HepG2 (cell line): Measurements from ENCODE around the gene PBX2. TPM values are rescaled to one million over a fixed set of nuclear protein-coding genes. Genes with fewer than 3 reads are reported as not detected.

Source experiments
- CAMTA2 ChIP-seq: sonication (generic); formaldehyde crosslinking; IDR thresholded peaks from 2 replicates; pipeline ENCODE4 v1.4.0; 2020; ENCODE audit warnings: mild to moderate bottlenecking, missing genetic modification reagents, borderline replicate concordance
- CENPT ChIP-seq: sonication (generic); formaldehyde crosslinking; IDR thresholded peaks from 2 replicates; pipeline ENCODE4 v1.8.0; 2022; ENCODE audit warnings: low read depth, mild to moderate bottlenecking, moderate library complexity, missing genetic modification reagents
- GABPB1 ChIP-seq: IDR thresholded peaks from 2 replicates; pipeline ENCODE4 v1.6.1; 2016; ENCODE audit warnings: mild to moderate bottlenecking, missing genetic modification reagents, moderate library complexity, missing compliant biosample characterization
- GPN1 ChIP-seq: sonication (generic); formaldehyde crosslinking; IDR thresholded peaks from 2 replicates; pipeline ENCODE4 v1.5.1; 2020; ENCODE audit warnings: missing genetic modification reagents, borderline replicate concordance
- RAD21 ChIP-seq: fragments of 450-650 bp; formaldehyde crosslinking; IDR thresholded peaks from 2 replicates; pipeline ENCODE4 v1.5.0; 2020; ENCODE audit warnings: mild to moderate bottlenecking
- REXO4 ChIP-seq: sonication (generic); formaldehyde crosslinking; IDR thresholded peaks from 2 replicates; pipeline ENCODE4 v1.8.0; 2022; ENCODE audit warnings: missing genetic modification reagents, mild to moderate bottlenecking, borderline replicate concordance
- RFXAP ChIP-seq: sonication (generic); formaldehyde crosslinking; IDR thresholded peaks from 2 replicates; pipeline ENCODE4 v1.4.0; 2020; ENCODE audit warnings: missing genetic modification reagents, borderline replicate concordance
- SALL2 ChIP-seq: sonication (generic); formaldehyde crosslinking; IDR thresholded peaks from 2 replicates; pipeline ENCODE4 v1.8.1; 2023; ENCODE audit warnings: mild to moderate bottlenecking, missing genetic modification reagents, inconsistent platforms
- SKI ChIP-seq: fragments of 450-650 bp; IDR thresholded peaks from one replicate; pipeline ENCODE4 v1.6.1; 2018; ENCODE audit warnings: mild to moderate bottlenecking; ENCODE audit not compliant: partially characterized antibody
- ZNF350 ChIP-seq: sonication (generic); formaldehyde crosslinking; IDR thresholded peaks from 2 replicates; pipeline ENCODE4 v1.4.0; 2020; ENCODE audit warnings: mild to moderate bottlenecking, low read depth, missing genetic modification reagents, borderline replicate concordance
- polyA plus RNA-seq, 8 experiments: library from polyadenylated mRNA; depleted of rRNA in 3 of 8; stranded (reverse) in 7 of 8; unstranded in 1 of 8; fragments of >200 nt; fragmentation: Illumina TruSeq in 4 of 8; extraction: Trizol in 4 of 8; gene quantifications; 2 replicates each; pipeline versions ENCODE4 v1.2.1 to v1.2.3, GENCODE V29; 2011 to 2016; ENCODE audit warnings: low read depth in 4 of 8, missing spikeins in 1 of 8, mixed read lengths in 1 of 8; ENCODE audit not compliant: insufficient read depth in 1 of 8
- total RNA-seq, 5 experiments: library from RNA; depleted of rRNA; stranded (reverse); fragments of >200 nt; fragmentation: Illumina TruSeq; extraction: Trizol; gene quantifications; 2 replicates each; pipeline ENCODE4 v1.2.3, GENCODE V29; 2016; ENCODE audit warnings: low read depth in 1 of 5
- TF ChIP-seq, protein P1 (sequence below): sonication (generic); formaldehyde crosslinking; IDR thresholded peaks from 2 replicates; pipeline ENCODE4 v1.4.0; 2020; ENCODE audit warnings: mild to moderate bottlenecking, missing genetic modification reagents, borderline replicate concordance
- TF ChIP-seq, protein P2 (sequence below): sonication (generic); formaldehyde crosslinking; IDR thresholded peaks from 2 replicates; pipeline ENCODE4 v1.4.0; 2020; ENCODE audit warnings: mild to moderate bottlenecking, missing genetic modification reagents
- TF ChIP-seq, protein P3 (sequence below): sonication (generic); formaldehyde crosslinking; IDR thresholded peaks from 2 replicates; pipeline ENCODE4 v1.5.0; 2020; ENCODE audit warnings: missing genetic modification reagents, mild to moderate bottlenecking, borderline replicate concordance
- TF ChIP-seq, protein P4 (sequence below): sonication (generic); formaldehyde crosslinking; IDR thresholded peaks from 2 replicates; pipeline ENCODE4 v1.4.0; 2020; ENCODE audit warnings: missing genetic modification reagents, low read depth, mild to moderate bottlenecking, borderline replicate concordance

PBX2 gene
- total and polyA plus RNA-seq, 2 of the 13 experiments (the other 11 are each of a cell fraction or from before 2014, with no cell fraction given), result 42.3 to 77.8 TPM

- TF ChIP-seq, protein P1, sequence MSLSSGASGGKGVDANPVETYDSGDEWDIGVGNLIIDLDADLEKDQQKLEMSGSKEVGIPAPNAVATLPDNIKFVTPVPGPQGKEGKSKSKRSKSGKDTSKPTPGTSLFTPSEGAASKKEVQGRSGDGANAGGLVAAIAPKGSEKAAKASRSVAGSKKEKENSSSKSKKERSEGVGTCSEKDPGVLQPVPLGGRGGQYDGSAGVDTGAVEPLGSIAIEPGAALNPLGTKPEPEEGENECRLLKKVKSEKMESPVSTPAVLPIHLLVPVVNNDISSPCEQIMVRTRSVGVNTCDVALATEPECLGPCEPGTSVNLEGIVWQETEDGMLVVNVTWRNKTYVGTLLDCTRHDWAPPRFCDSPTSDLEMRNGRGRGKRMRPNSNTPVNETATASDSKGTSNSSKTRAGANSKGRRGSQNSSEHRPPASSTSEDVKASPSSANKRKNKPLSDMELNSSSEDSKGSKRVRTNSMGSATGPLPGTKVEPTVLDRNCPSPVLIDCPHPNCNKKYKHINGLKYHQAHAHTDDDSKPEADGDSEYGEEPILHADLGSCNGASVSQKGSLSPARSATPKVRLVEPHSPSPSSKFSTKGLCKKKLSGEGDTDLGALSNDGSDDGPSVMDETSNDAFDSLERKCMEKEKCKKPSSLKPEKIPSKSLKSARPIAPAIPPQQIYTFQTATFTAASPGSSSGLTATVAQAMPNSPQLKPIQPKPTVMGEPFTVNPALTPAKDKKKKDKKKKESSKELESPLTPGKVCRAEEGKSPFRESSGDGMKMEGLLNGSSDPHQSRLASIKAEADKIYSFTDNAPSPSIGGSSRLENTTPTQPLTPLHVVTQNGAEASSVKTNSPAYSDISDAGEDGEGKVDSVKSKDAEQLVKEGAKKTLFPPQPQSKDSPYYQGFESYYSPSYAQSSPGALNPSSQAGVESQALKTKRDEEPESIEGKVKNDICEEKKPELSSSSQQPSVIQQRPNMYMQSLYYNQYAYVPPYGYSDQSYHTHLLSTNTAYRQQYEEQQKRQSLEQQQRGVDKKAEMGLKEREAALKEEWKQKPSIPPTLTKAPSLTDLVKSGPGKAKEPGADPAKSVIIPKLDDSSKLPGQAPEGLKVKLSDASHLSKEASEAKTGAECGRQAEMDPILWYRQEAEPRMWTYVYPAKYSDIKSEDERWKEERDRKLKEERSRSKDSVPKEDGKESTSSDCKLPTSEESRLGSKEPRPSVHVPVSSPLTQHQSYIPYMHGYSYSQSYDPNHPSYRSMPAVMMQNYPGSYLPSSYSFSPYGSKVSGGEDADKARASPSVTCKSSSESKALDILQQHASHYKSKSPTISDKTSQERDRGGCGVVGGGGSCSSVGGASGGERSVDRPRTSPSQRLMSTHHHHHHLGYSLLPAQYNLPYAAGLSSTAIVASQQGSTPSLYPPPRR, result peak; percentile 47; the same call in 1 of the 2 replicates
- TF ChIP-seq CENPT (peak; percentile 16; the same call in 1 of the 2 replicates), REXO4 (CRISPR knock-in tag) (peak; percentile 70; the same call in 1 of the 2 replicates), SKI (peak; percentile 23), ZNF350 (CRISPR knock-in tag) (peak; percentile 96), GPN1 (CRISPR knock-in tag) (no peak; the same call in 1 of the 2 replicates), GABPB1 (CRISPR knock-in tag) (peak; percentile 94), SALL2 (CRISPR knock-in tag) (peak; percentile 25; the same call in 1 of the 2 replicates), RFXAP (peak; percentile 67; the same call in 1 of the 2 replicates), CAMTA2 (CRISPR knock-in tag) (no peak), RAD21 (peak; percentile 37)
- TF ChIP-seq, protein P2, sequence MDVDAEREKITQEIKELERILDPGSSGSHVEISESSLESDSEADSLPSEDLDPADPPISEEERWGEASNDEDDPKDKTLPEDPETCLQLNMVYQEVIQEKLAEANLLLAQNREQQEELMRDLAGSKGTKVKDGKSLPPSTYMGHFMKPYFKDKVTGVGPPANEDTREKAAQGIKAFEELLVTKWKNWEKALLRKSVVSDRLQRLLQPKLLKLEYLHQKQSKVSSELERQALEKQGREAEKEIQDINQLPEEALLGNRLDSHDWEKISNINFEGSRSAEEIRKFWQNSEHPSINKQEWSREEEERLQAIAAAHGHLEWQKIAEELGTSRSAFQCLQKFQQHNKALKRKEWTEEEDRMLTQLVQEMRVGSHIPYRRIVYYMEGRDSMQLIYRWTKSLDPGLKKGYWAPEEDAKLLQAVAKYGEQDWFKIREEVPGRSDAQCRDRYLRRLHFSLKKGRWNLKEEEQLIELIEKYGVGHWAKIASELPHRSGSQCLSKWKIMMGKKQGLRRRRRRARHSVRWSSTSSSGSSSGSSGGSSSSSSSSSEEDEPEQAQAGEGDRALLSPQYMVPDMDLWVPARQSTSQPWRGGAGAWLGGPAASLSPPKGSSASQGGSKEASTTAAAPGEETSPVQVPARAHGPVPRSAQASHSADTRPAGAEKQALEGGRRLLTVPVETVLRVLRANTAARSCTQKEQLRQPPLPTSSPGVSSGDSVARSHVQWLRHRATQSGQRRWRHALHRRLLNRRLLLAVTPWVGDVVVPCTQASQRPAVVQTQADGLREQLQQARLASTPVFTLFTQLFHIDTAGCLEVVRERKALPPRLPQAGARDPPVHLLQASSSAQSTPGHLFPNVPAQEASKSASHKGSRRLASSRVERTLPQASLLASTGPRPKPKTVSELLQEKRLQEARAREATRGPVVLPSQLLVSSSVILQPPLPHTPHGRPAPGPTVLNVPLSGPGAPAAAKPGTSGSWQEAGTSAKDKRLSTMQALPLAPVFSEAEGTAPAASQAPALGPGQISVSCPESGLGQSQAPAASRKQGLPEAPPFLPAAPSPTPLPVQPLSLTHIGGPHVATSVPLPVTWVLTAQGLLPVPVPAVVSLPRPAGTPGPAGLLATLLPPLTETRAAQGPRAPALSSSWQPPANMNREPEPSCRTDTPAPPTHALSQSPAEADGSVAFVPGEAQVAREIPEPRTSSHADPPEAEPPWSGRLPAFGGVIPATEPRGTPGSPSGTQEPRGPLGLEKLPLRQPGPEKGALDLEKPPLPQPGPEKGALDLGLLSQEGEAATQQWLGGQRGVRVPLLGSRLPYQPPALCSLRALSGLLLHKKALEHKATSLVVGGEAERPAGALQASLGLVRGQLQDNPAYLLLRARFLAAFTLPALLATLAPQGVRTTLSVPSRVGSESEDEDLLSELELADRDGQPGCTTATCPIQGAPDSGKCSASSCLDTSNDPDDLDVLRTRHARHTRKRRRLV, result peak; percentile 60; the same call in 1 of the 2 replicates
- TF ChIP-seq, protein P3, sequence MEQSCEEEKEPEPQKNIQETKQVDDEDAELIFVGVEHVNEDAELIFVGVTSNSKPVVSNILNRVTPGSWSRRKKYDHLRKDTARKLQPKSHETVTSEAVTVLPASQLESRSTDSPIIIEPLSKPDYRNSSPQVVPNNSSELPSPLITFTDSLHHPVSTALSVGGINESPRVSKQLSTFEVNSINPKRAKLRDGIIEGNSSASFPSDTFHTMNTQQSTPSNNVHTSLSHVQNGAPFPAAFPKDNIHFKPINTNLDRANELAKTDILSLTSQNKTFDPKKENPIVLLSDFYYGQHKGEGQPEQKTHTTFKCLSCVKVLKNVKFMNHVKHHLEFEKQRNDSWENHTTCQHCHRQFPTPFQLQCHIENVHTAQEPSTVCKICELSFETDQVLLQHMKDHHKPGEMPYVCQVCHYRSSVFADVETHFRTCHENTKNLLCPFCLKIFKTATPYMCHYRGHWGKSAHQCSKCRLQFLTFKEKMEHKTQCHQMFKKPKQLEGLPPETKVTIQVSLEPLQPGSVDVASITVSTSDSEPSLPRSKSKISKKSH, result peak; percentile 15; the same call in 1 of the 2 replicates
- TF ChIP-seq, protein P4, sequence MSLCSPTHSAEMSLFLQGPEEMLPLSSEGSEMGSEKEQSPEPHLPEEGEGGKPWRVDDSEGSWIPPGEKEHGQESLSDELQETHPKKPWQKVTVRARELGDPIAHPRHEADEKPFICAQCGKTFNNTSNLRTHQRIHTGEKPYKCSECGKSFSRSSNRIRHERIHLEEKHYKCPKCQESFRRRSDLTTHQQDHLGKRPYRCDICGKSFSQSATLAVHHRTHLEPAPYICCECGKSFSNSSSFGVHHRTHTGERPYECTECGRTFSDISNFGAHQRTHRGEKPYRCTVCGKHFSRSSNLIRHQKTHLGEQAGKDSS, result peak; percentile 54; the same call in 1 of the 2 replicates
Observed at GRCh38 chr6:32153564-32154513, 36.2 kb downstream of the PBX2 start, which contains the start of gene PPT2 (continued).
